NCI-H510A treated with DMSO at 0.1 percent for 48 hours (cell line): Measurements from ENCODE around the gene KCNQ1.

Source experiments
- DNase-seq: peaks from one replicate; lab custom pipeline; 2025; lab: John Stamatoyannopoulos, UW

KCNQ1 gene

DNA sequence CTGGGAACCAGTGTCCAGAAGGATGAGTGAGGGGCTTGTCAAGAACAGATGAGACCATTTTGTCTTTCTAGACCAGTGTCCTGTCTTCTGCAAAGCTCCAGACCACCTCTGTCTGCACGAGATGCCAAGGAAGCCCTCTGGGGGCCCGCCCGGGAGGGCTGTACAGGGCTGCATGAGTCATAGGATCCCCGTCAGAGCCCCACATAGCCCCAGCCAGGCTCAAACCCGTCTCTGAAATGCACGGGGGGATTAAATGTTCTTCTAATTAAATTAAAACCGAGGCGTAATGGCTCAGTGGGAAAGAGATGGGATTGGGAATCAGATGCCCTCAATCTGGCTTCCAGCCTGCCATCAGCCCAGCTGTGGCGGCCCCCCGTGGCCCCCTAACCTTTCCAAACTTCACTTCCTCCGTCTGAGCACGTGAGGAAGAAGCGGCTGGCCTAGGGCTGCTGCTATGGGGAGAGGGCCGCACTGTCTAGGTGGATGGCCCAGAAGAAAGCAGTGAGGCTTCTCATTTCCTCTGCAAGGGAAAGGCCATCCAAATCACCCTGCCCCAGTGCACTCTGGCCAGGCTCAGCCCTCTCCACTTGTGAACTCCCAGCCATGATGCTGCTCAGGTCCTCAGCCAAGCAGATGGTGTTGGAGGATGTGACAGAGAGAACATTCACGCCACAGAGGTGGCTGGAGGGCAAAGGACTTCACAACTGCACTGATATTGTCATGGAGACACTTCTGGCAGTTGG lies 222.2 kb downstream of the KCNQ1 start:
- no peak for DNase-seq

DNA sequence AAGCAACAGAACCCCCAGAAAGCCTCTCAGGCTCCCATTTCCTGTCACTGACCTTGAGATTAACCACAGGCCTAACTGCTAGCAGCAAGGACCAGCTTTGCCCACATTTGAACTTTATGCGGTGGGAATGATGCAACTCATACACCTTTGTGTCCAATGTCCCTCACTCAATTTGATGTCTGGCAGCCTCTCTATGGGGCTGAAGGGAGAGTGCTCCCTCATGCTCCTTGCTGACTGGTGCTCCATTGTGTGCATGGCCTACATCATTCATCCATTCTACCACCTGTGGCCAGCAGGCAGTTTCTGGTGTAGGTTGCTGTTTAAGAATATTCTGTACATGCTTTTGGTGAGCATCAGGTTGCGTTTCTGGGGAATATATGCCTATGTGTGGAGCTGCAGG lies 223.1 kb downstream of the KCNQ1 start:
- DNase-seq, result no peak

DNA sequence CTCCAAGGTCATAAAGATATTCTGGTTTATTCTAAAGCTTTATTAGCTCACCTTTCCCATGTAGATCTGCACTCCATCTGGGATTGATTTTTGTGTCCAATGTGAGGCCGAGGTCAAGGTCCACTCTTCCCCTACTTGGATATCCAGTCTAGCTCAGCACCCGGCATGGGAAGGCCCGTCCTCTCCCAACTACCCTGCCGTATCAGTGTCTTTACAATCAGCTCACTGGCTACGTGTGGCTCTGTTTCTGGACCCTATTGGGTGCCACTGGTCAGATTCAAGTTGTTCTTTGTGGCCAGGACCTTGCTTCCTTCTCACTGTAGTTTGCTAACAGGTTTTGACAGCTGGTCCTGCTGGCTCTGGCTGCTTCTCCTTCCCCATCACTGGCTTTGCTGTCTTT lies 224.1 kb downstream of the KCNQ1 start:
- DNase-seq, result no peak

DNA sequence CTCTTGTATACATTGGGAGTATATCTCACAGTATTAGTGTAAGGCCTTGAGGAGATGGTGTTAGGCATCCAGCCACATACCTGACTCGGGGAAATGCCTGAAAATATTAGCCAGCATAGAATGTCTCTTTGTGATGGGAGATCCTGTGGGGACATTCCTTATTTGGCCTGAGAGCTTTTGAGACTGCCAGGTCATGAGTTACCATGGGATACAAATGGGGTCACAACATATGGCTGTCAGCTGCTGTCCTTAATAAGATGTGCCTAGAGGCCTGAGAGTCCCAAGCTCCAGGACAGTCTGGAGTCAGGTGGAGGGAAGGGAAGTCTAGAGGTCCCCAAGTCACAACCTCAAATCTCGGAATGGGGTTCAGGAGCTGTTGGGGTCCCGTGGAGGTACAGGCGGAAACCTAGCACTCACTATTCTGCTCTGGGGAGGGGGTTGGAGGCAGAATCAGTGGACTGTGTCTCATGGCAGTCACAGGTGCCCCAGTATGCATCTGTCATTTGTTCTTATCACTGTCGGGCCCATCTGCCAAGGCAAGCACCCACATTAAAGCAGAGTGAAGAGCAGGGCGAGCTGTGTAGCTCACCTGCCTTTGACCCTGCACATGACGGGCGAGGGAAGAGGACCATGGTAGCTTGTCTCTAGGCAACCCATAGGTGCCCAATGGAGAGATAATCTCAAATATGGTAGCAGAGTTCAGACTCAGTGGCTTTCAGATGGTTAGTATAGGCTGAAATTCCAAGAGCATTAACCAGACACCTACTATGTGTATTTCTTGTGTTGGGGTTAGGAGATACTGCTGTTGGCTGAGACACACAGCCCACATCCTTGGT lies 225.0 kb downstream of the KCNQ1 start:
- no peak for DNase-seq

DNA sequence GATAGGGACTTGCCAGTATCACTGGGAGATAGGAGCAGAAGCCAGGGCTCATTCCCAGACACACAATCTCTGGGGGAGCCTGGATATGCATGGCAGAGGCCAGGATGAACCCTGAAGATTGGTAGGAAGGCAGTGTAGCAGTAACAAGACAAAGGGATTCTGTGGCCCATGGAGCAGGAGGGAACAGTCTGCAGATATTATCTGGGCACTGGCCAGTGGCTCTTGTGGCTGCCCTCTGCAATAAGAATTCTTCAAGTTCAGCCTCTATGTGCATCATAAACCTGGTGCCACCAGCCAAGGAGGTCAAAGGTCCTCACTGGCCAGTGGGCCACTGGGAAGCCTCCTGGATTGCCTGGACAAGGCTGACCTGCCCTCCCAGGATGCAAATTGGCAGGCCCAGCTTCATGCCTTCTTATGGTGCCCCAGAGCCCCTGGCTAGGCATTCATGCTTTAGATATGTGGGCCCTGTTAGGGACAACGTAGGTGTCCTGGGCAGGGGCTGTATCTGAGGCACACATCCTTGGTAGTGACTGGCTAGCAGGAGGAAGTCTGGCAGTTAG lies 225.8 kb downstream of the KCNQ1 start:
- DNase-seq, result no peak

DNA sequence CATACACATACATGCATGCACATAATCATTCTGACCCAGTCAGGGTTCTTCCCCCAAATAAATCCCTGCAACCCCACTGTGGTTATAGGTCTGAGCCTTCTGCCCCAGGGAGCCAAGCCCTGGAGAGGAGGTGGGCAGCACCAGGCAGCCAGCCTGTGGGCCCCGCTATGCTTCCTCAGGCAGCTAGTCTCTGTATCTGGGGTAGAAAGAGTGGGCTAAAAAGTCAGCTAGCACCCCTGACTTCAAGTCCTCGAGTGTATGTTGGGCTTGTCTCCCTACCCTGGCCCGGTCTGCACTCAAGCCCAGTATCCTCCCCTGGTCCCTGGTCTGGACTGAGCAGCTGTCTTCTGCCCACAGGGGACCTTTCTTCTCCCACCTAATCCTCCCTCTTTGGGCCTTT lies 226.9 kb downstream of the KCNQ1 start:
- no peak for DNase-seq

DNA sequence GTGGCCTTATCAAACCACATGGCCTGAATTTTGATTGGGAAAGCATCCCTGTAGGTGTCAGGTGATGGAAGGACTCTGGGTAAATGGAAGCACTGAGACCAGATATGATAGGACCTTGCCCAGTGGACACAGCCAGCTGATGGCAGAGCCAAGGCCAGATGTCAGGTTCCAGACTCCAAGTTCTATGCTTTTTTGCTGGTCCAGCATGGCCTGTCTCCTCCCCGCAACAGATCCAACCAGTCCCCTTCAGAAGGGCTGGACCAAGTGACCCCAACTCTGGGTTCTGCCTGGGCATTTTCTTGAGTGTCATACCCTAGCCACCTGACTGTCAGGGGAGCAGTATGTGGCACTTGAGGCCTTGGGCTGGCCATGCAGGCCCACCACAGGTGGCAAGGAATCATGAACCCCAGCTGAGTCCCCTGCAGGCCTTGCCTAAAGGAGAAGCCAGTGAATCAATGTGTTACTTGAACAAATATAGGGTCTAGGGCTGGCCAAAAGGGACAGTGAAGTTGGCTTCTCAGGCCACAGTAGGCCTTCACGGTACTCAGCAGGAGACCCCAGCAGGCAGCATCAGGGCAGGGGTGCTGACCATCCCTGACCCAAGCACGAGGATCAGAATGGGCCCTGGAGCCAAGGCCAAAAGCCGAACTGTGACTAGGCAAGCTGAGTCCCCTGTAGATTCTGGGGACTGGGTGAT lies 227.9 kb downstream of the KCNQ1 start:
- DNase-seq, result no peak

DNA sequence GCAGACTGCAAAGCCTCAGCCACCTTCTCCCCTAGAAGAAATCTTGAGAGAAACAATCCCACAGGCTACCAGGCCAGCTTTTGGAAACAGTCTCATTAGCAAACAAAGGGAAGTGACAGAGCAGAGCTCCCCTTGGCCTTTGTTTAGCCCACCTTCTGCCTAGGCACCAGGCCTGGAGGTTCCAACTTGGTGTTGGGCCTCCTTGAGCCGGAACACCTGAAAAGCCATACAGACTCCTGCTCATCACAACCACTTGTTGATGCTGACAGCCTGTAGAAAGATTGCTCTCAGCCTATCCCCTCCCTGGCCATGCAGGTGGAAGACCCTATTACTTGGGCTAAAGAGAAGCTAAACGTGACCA lies 228.4 kb downstream of the KCNQ1 start:
- DNase-seq, result no peak

DNA sequence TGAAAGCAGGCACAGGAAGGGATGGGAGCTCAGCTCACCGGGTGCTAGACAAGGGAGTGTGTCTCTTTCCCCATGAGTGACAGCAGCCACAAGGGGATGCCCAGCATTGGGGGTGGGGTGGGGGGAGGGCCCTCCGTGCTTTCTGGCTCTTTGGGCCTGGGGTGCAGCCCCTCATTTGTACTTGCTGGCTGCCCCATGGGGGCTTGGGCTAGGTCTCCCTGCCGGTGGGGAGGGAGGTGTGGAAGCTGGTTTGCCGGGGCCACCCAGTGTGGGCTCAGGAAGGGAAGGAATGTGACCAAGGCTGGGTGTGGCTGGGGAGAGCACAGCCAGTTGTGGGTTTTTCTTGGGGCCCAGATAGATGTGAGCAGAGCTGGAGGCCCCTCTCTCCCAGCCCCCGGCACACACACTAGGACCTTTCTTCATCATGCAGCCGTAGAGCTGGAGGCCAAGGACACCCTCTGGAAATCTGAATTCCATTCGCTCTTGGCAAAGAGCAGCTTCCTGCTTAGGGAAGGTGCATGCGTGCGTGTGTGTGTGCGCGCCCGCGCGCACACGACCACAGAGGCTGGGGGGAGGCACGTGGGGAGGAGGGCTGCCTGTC lies 229.2 kb downstream of the KCNQ1 start:
- DNase-seq, result no peak

DNA sequence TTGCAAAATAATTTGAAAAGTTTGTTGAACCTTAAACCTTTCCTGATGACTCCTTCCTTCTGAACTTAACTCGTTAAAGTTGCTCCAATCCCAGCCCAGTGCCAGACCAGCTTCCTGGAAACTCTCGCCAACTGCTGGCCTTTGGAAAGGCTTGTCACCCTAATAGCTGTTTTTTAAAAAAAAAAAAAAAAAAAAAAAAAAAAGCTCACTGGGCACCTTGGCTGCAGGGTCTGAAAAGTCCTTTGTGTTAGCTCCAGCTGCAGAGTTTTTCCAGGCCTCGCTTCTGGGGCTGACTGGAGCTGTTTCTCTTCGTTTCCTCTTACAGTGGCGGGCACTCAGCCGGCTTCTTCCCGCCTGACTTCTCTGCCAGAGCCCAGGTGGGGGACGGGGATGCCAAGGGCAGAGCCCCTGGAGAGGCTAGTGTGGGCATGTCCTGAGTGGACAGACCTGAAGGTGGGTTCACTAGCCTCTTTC lies 229.9 kb downstream of the KCNQ1 start:
- no peak for DNase-seq

DNA sequence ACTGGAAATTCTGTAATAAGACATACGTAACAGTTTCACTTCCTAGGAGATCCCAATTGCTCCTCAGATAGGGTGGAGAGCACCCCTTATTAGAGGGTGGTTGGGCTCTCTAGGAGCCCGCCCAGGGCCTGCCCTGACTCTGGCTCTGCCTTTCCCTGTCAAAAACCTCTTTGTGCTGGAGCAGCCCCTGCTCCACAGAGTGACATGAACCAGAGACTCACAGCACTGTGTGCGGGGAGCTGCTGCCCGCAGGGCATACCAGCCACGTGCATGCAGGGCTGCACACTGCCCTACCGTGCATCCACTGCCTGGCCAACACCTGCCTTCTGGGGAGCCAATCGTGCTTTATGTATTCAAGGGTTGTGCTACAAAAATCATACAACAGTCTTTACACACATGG lies 230.7 kb downstream of the KCNQ1 start:
- DNase-seq, result no peak

DNA sequence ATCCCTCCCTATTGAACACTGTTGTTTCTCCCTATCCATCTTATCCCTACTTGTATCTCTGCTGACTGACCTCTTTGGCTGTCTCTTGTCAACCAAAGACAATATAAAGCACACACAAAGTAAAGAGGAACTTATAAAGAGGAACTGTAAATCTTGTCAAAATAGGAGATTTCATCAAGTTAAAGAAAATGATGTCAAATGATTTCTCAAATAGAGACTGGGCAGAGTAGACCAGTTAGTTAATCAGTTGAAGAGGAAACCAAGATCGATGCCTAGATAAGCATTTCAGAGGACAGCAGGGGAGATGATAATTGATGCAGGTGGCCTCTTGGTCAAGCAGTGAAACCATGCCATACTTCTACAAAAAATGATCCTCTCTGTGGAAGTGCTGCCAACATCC lies 232.3 kb downstream of the KCNQ1 start:
- no peak for DNase-seq

DNA sequence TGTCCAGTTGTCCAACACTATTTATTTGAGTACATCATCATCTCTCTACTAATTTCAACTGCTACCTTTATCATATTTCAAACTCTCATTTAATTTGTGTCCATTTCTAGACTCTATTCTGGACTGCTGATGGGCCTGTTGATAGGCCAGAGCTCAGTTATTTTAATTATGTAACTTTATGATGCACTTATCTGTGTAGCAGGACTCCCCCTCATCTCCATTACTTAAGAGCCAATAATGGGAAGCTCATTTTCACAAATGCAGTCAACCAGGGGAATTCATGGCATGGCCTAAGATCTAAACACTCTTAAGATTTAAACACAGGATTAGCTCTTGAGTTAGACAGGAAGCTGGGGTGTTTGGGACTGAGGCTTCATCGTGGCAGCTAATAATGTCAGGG lies 233.6 kb downstream of the KCNQ1 start:
- DNase-seq, result no peak

DNA sequence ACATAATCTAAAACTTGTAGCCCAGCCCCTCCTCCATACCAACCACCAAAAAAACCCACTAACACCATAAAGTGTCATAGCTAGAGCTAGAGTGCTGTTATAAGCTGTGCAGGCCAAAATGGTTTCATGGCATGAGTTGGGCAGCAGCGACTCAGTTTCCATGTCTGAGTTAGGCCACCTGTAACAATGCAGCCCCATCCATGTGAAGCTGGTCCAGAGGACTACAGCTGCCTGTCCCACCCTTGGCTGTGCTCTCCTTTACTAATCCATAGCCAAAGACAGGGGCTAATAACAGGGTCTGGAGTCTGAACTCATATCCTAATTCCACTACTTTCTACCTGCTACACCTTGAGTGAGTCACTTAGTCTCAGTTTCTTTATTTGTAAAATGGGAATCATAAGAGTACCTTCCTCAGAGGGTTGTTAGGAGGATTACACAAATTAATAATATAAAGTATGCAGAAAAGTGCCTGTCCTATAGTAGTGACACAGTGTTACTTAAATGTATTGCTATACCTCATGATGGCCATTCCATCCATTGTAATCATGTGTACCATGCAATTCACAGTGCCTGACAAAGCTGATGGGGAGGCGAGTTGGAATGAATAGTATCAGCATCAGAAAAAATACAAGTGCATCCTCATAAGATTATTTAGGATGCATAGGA lies 234.3 kb downstream of the KCNQ1 start:
- DNase-seq, result no peak

DNA sequence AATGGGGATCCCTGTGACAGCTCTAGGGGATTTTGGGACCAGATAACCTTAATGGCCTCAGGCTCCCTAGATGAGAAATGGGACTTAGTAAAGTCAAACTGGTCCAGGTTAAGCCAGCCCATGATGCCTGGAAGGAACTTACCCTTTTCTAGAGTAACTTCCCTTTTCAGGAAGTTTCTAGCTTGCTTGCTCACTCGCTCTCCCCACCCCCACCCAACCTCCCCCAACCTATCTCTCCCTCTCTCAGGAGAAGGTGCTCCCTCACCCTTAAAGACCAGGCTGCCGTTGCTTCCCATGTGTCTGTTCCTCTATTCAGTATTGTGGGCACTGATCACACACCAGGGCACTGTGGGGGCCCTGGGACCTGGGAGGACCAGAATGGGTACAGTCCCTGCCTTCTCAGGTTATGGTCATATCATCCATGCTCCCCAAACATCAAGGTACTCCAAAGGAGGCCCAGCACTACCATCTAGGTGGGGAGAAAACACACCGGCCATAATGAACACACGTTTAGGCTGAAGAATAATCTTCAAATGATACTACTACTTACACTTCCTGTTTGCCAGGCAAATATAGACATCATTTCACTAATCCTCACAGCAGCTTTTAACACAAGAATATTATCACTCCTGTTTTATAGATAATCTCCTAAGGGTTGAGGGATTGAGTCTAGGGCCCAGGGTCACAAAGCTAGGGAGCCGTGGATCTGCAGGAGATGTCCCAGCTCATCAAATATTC lies 236.8 kb downstream of the KCNQ1 start:
- no peak for DNase-seq

DNA sequence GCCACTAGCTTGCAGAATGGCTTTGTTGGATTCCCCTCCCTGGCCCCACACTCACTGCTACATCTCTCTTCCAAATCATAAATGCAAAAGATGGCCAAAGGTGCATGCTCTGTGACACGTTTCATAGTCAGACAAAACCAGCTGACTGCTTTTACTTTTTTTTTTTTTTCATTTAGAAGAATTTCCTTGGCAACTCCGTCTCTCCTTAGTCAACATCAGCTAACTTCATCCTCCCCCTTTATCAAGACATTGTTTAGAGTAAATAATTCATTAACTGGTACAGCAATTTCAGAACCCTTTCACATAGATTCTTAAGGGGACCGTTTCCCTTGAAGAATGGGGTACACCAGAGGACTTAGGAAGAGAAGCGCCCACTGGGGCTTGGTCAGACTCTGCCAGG lies 239.0 kb downstream of the KCNQ1 start:
- DNase-seq, result no peak

DNA sequence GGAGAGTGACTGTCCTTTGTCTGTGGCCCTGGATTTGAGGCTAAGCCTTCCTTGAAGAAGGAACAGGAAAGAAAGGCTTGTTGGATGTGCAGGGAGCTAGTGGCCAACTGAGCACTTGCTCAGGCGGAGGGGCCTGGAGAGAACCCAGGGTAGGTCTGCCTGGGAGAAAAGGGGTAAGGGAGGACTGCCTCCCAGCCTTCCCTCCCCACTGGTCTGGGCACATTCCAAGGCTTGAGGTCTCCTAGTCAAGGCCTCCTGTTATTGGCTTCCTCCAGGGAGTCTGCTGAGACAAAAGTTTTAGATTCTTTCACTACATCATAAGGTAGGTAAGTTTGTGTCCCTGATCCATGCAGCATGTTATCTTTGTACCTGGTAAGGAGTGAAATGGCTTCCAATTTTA lies 239.8 kb downstream of the KCNQ1 start:
- DNase-seq, result no peak

DNA sequence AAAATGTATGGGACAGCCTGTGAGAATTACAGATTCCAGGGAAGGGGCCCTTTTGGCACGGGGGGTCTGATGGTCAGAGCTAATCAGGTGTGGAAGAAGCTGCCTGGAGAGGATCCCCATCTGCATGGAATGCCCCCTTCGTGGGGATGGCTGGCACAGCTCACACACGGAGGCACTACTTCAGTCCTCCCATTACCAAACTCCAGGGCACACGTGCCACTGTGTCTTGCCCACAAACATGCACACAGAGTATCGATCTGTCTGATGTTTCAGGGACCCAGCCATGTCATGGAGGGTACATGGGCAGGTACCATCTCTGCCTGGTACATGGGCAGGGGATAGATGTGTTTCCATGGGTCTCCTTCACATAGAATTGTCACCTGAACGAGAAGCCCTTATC lies 240.2 kb downstream of the KCNQ1 start:
- no peak for DNase-seq

DNA sequence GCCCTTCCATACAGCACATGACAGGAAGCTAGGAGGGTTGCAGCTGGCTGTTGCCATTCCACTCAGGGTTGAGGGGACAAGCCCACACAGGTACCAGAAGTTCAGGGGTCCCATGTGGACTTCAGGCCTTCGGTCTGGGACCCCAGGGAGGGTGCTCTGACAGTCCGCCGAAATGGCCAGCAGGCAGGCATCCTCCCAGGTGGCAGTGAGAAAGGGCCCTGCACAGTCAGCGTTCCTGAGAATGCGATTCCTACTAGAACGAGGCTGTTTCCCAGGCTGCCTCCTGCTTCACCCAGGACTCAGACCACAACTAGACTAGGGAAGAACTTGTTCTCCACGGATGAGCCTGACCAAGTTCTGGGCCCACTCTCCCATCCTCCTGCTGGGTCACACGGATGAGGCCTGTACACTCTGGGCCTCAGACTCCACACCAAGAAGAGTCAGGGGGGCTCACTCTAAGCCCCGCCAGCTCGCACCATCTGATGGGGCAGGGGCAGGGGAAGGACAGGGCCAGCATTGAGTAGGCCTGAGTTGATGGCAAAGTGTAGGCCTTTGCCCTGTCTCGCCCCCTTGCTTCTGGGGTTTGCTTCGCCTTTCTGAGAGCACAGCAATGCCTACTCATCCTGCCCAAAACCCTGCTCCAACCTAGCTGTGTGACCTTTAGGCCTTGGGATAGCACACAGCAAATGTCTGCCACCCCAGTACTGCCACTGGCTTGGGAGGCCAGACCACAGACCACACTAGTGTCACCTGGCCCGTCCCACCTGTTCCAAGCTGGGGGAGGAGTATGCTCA lies 241.0 kb downstream of the KCNQ1 start:
- DNase-seq, result no peak
